GM23338 (cell line): ENCODE measurements around the gene RRP12. TPM values are rescaled to one million over a fixed set of nuclear protein-coding genes. Genes with fewer than 3 reads are reported as not detected.
A peak's percentile ranks its signal among the peaks of the same experiment; 100 is the strongest.

Experiments
- ATAC-seq: fragments of 200-7000 bp; cut with Tn5 transposase; 3 replicates; pipeline ENCODE4 v1.9.1; 2020
- DNase-seq: peaks from one replicate; pipeline ENCODE4 v3.0.0-alpha.2; 2015; ENCODE audit warnings: low spot score
- H2AFZ ChIP-seq: fragments of 200-600 bp; sonication (generic); 2 replicates; pipeline ENCODE4 v1.8.0; 2016; ENCODE audit warnings: antibody characterized with exemption, mild to moderate bottlenecking, moderate library complexity
- H3F3A ChIP-seq: fragments of 200-600 bp; sonication (generic); replicated peaks from 2 replicates; pipeline ENCODE4 v1.8.0; 2017; ENCODE audit warnings: antibody characterized with exemption, mixed run types, low read depth
- H3K27ac ChIP-seq: fragments of 200-600 bp; sonication (generic); 2 replicates; pipeline ENCODE4 v1.6.1; 2016; ENCODE audit warnings: low read depth
- H3K27me3 ChIP-seq: fragments of 200-600 bp; sonication (generic); 2 replicates; pipeline ENCODE4 v1.8.0; 2016; ENCODE audit warnings: mild to moderate bottlenecking, mixed run types, moderate library complexity; ENCODE audit not compliant: insufficient read depth
- H3K36me3 ChIP-seq: fragments of 200-600 bp; sonication (generic); 2 replicates; pipeline ENCODE4 v1.8.0; 2016; ENCODE audit warnings: mild to moderate bottlenecking; ENCODE audit not compliant: insufficient read depth
- H3K4me1 ChIP-seq: fragments of 200-600 bp; sonication (generic); 2 replicates; pipeline ENCODE4 v1.8.0; 2016; ENCODE audit warnings: mild to moderate bottlenecking, moderate library complexity; ENCODE audit not compliant: insufficient read depth
- H3K4me2 ChIP-seq: fragments of 200-600 bp; sonication (generic); 2 replicates; pipeline ENCODE4 v1.7.1; 2017; ENCODE audit warnings: mixed run types
- H3K4me3 ChIP-seq: fragments of 200-600 bp; sonication (generic); 2 replicates; pipeline ENCODE4 v1.6.1; 2016; ENCODE audit warnings: mixed run types
- H3K79me2 ChIP-seq: fragments of 200-600 bp; sonication (generic); replicated peaks from 2 replicates; pipeline ENCODE4 v1.8.0; 2017; ENCODE audit warnings: mild to moderate bottlenecking; ENCODE audit not compliant: insufficient read depth
- H3K9me2 ChIP-seq: fragments of 200-600 bp; sonication (generic); 2 replicates; pipeline ENCODE4 v1.8.0; 2017; ENCODE audit not compliant: insufficient read depth
- H4K20me1 ChIP-seq: fragments of 200-600 bp; sonication (generic); replicated peaks from 2 replicates; pipeline ENCODE4 v1.8.0; 2017; ENCODE audit warnings: mild to moderate bottlenecking; ENCODE audit not compliant: insufficient read depth
- H3K27ac Mint-ChIP-seq: 2 replicates; pipeline ENCODE4 v1.8.0; 2020; ENCODE audit warnings: inconsistent platforms, mild to moderate bottlenecking, moderate library complexity, mixed read lengths
- H3K27me3 Mint-ChIP-seq: 3 replicates; pipeline ENCODE4 v1.8.0; 2022; ENCODE audit warnings: low read depth, mild to moderate bottlenecking, moderate library complexity, mixed read lengths, inconsistent platforms; ENCODE audit not compliant: insufficient read depth, poor library complexity
- H3K36me3 Mint-ChIP-seq: 3 replicates; pipeline ENCODE4 v1.8.0; 2021; ENCODE audit warnings: low read depth, mild to moderate bottlenecking, inconsistent platforms, moderate library complexity, mixed read lengths
- H3K4me1 Mint-ChIP-seq: 3 replicates; pipeline ENCODE4 v1.8.0; 2020; ENCODE audit warnings: mild to moderate bottlenecking, inconsistent platforms, mixed read lengths
- H3K4me3 Mint-ChIP-seq: 3 replicates; pipeline ENCODE4 v1.8.0; 2021; ENCODE audit warnings: moderate library complexity, mild to moderate bottlenecking, inconsistent platforms, mixed read lengths
- H3K9me3 Mint-ChIP-seq: 3 replicates; pipeline ENCODE4 v1.8.0; 2020; ENCODE audit warnings: moderate library complexity, mild to moderate bottlenecking, inconsistent platforms, mixed read lengths
- EZH2 ChIP-seq: fragments of 200-600 bp; sonication (generic); IDR thresholded peaks from one replicate; pipeline ENCODE4 v1.8.0; 2017; ENCODE audit warnings: antibody characterized with exemption, mild to moderate bottlenecking, low read depth; ENCODE audit not compliant: unreplicated experiment
- EZH2phosphoT487 ChIP-seq: fragments of 200-600 bp; sonication (generic); IDR thresholded peaks from one replicate; pipeline ENCODE4 v1.8.1; 2018; ENCODE audit warnings: antibody characterized with exemption; ENCODE audit not compliant: unreplicated experiment
- NANOG ChIP-seq: IDR thresholded peaks from 2 replicates; pipeline ENCODE4 v1.6.1; 2016; ENCODE audit warnings: antibody characterized with exemption, borderline replicate concordance
- POLR2AphosphoS5 ChIP-seq: IDR thresholded peaks from 2 replicates; pipeline ENCODE4 v1.6.1; 2016; ENCODE audit warnings: antibody characterized with exemption, low read depth
- polyA plus RNA-seq: library from polyadenylated mRNA; unstranded; fragments of >200 nt; fragmentation: Nextera tagmentation; extraction: Ambion mirVana; gene quantifications from 2 replicates; pipeline ENCODE4 v1.2.1, GENCODE V29; 2016
- total RNA-seq: library from RNA; depleted of rRNA; stranded (reverse); fragments of >200 nt; shearing (Covaris generic); gene quantifications from 2 replicates; pipeline ENCODE4 v1.2.3, GENCODE V29; 2014
- TF ChIP-seq, protein P1 (sequence below), 2 experiments: fragments of 200-600 bp in 1 of 2; sonication (generic) in 1 of 2; conservative IDR thresholded peaks; 2 replicates each; pipeline versions ENCODE4 v1.5.1 to v1.6.1; 2016 to 2017; ENCODE audit warnings: antibody characterized with exemption in 2 of 2, low read depth in 2 of 2, mild to moderate bottlenecking in 2 of 2, moderate library complexity in 1 of 2
- TF ChIP-seq, protein P2 (sequence below): fragments of 250-450 bp; sonication (Bioruptor Pico); IDR thresholded peaks from 2 replicates; pipeline ENCODE4 v1.5.0; 2020; ENCODE audit warnings: mild to moderate bottlenecking, moderate library complexity

RRP12 gene
- total and polyA plus RNA-seq, 2 experiments from 2014 or later = 53.4 to 62.6 TPM

DNA sequence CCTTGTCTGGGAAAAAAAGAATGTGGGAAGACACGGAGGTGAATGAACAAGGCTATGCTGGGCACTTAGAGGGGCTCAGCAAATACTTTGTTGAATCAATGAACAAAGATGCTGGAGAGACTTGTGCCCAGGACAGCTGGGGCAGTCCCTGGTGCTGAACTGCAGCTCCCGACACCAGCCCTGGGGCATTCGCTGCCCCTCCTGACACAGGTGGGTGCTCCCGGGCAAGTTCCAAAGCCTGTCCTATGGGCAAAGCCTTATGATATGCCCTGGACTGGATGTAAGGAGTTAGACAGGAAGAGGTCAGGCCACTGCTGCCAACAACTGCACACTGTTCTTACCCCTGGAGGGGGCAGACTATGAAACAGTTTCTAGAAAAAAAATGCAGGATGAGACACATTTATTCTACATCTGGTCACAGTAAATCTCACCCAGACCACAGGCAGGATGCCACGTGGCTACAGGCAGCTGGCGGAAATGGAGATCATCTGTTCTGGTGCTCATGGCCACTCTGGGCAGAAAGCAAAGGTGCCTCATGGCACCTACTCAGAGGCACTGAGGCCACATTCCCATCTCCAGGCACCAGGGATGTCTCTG, 44.7 kb downstream of the RRP12 start (continued):
- TF ChIP-seq, protein P1, sequence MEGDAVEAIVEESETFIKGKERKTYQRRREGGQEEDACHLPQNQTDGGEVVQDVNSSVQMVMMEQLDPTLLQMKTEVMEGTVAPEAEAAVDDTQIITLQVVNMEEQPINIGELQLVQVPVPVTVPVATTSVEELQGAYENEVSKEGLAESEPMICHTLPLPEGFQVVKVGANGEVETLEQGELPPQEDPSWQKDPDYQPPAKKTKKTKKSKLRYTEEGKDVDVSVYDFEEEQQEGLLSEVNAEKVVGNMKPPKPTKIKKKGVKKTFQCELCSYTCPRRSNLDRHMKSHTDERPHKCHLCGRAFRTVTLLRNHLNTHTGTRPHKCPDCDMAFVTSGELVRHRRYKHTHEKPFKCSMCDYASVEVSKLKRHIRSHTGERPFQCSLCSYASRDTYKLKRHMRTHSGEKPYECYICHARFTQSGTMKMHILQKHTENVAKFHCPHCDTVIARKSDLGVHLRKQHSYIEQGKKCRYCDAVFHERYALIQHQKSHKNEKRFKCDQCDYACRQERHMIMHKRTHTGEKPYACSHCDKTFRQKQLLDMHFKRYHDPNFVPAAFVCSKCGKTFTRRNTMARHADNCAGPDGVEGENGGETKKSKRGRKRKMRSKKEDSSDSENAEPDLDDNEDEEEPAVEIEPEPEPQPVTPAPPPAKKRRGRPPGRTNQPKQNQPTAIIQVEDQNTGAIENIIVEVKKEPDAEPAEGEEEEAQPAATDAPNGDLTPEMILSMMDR (conservative IDR thresholded peaks at IDR 0.05; ENCODE audit: low read depth in 2 of 2) = no peak
- TF ChIP-seq NANOG (no peak), EZH2phosphoT487 (no peak)

DNA sequence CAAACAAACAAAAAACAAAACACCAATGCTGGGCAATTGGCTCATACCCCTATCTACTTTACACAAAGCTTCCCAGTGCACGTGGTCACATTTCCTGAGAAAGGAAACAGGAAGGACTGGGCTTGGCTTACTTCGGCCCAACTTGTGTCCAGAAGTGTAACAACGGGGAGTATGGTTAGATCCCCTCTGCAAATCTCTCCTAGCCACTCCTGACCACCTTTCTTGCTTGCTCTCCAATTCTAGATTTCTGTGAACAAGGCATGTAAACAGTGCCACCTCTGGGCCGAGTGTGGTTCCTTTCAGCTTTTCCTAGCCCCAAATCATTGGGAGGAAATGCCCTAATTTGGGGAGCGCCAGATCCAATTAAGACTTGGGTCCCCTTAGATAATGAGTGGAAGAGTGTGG, 45.6 kb downstream of the RRP12 start:
- Histone ChIP-seq H3K4me3 (no peak overlapping the region), H3K9me2 (no peaks in the 10 kb centered on the region), H3K36me3 (peaks cover 11% of the 10 kb centered on the region; the same call in 1 of the 2 replicates), H4K20me1 (no peaks in the 10 kb centered on the region; the same call in 1 of the 2 replicates), H3K4me2 (no peak overlapping the region), H2AFZ (no peak overlapping the region), H3K27ac (no peak overlapping the region), H3K79me2 (no peaks in the 10 kb centered on the region), H3K27me3 (no peaks in the 10 kb centered on the region), H3F3A (peaks cover 10% of the 10 kb centered on the region), H3K4me1 (0 out of 2 replicates have a peak, but pooled peaks cover 2% of the 10 kb centered on the region)
- TF ChIP-seq EZH2 = no peak
- TF ChIP-seq, protein P1 (conservative IDR thresholded peaks at IDR 0.05; ENCODE audit: low read depth in 2 of 2) = peak; percentile 75 to 84
- DNase-seq = peak; percentile 74
- Mint-ChIP-seq H3K36me3 (peaks cover 48% of the 10 kb centered on the region), H3K4me3 (no peak overlapping the region), H3K4me1 (peaks cover 5% of the 10 kb centered on the region; the same call in 2 of the 3 replicates), H3K27ac (peak overlapping the region; percentile 90), H3K27me3 (peaks cover 10% of the 10 kb centered on the region), H3K9me3 (no peaks in the 10 kb centered on the region)
- ATAC-seq = peak; percentile 87

DNA sequence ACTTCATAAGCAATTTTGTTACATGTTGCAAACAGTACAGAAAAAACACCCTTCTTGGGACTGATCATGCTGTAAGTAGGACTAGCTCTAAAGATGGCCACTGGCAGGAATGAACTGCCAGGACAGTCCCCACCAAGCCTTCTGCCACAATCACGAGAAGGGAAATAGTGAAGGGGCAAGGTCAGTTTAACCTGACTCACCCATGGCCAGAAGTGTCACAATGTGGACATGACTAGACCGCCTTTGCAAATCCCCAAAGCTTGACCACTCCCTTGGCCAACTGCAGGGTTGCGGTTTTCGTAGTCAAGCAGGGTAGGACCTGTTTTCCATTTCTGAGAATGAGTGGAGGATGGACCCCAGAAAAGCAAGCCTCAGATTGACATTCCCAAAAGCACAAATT, 47.2 kb downstream of the RRP12 start:
- H3K4me1 Mint-ChIP-seq = peaks cover 5% of the 10 kb centered on the region; the same call in 2 of the 3 replicates
- Histone ChIP-seq H3K27ac (peak overlapping the region; percentile 63; the same call in 1 of the 2 replicates), H3K4me1 (0 out of 2 replicates have a peak, but pooled peaks cover 2% of the 10 kb centered on the region), H3K9me2 (no peaks in the 10 kb centered on the region), H3K4me3 (no peak overlapping the region), H3K27me3 (no peaks in the 10 kb centered on the region), H4K20me1 (no peaks in the 10 kb centered on the region; the same call in 1 of the 2 replicates), H3K4me2 (no peak overlapping the region), H3K79me2 (no peaks in the 10 kb centered on the region), H2AFZ (no peak overlapping the region), H3K36me3 (peaks cover 11% of the 10 kb centered on the region; the same call in 1 of the 2 replicates), H3F3A (peaks cover 18% of the 10 kb centered on the region)
- peaks cover 10% of the 10 kb centered on the region for H3K27me3 Mint-ChIP-seq
- DNase-seq (no peak), ATAC-seq (no peak)
- H3K36me3 Mint-ChIP-seq = peaks cover 38% of the 10 kb centered on the region
- H3K4me3 Mint-ChIP-seq = no peak overlapping the region
- no peak overlapping the region for H3K27ac Mint-ChIP-seq
- no peaks in the 10 kb centered on the region for H3K9me3 Mint-ChIP-seq
- TF ChIP-seq, protein P2, sequence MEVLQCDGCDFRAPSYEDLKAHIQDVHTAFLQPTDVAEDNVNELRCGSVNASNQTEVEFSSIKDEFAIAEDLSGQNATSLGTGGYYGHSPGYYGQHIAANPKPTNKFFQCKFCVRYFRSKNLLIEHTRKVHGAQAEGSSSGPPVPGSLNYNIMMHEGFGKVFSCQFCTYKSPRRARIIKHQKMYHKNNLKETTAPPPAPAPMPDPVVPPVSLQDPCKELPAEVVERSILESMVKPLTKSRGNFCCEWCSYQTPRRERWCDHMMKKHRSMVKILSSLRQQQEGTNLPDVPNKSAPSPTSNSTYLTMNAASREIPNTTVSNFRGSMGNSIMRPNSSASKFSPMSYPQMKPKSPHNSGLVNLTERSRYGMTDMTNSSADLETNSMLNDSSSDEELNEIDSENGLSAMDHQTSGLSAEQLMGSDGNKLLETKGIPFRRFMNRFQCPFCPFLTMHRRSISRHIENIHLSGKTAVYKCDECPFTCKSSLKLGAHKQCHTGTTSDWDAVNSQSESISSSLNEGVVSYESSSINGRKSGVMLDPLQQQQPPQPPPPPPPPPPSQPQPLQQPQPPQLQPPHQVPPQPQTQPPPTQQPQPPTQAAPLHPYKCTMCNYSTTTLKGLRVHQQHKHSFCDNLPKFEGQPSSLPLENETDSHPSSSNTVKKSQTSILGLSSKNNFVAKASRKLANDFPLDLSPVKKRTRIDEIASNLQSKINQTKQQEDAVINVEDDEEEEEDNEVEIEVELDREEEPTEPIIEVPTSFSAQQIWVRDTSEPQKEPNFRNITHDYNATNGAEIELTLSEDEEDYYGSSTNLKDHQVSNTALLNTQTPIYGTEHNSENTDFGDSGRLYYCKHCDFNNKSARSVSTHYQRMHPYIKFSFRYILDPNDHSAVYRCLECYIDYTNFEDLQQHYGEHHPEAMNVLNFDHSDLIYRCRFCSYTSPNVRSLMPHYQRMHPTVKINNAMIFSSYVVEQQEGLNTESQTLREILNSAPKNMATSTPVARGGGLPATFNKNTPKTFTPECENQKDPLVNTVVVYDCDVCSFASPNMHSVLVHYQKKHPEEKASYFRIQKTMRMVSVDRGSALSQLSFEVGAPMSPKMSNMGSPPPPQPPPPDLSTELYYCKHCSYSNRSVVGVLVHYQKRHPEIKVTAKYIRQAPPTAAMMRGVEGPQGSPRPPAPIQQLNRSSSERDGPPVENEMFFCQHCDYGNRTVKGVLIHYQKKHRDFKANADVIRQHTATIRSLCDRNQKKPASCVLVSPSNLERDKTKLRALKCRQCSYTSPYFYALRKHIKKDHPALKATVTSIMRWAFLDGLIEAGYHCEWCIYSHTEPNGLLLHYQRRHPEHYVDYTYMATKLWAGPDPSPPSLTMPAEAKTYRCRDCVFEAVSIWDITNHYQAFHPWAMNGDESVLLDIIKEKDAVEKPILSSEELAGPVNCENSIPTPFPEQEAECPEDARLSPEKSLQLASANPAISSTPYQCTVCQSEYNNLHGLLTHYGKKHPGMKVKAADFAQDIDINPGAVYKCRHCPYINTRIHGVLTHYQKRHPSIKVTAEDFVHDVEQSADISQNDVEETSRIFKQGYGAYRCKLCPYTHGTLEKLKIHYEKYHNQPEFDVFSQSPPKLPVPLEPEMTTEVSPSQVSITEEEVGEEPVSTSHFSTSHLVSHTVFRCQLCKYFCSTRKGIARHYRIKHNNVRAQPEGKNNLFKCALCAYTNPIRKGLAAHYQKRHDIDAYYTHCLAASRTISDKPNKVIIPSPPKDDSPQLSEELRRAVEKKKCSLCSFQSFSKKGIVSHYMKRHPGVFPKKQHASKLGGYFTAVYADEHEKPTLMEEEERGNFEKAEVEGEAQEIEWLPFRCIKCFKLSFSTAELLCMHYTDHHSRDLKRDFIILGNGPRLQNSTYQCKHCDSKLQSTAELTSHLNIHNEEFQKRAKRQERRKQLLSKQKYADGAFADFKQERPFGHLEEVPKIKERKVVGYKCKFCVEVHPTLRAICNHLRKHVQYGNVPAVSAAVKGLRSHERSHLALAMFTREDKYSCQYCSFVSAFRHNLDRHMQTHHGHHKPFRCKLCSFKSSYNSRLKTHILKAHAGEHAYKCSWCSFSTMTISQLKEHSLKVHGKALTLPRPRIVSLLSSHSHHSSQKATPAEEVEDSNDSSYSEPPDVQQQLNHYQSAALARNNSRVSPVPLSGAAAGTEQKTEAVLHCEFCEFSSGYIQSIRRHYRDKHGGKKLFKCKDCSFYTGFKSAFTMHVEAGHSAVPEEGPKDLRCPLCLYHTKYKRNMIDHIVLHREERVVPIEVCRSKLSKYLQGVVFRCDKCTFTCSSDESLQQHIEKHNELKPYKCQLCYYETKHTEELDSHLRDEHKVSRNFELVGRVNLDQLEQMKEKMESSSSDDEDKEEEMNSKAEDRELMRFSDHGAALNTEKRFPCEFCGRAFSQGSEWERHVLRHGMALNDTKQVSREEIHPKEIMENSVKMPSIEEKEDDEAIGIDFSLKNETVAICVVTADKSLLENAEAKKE (CRISPR knock-in tag) = no peak
- TF ChIP-seq POLR2AphosphoS5 = no peak
